Measurements from ENCODE around the gene ATP2B1.

Gene ATP2B1

DNA sequence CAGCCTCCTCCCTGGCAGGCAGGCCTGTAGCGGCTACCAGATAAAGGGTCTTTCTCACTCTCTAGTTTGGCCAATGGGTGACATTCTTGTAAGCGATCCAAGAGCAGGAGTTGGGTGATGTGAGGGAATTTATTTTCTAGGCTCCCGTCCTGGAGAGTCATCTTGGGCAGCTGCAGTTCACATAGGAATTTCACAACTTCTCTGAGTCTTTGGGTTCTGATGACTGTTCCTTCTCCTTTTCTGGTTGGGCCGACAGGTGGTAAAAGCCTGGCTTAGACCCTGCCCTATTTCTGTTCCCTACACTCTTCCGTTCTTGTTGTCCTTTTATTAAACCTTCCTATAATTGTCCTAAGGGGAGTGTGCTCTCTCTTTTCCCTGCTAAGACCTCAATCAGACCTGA is 140.2 kb downstream of the ATP2B1 start:
- no peak overlapping the region for H3K4me3 ChIP-seq (ENCODE audit: low read depth, low read length, poor library complexity, severe bottlenecking)
- no peaks in the 10 kb centered on the region for H3K27me3 ChIP-seq (ENCODE audit: insufficient read depth, low read length)
- H3K9me2 ChIP-seq (ENCODE audit: low read depth, low read length), result no peaks in the 10 kb centered on the region
- H4K20me1 ChIP-seq (ENCODE audit: insufficient read depth, low read length), result no peaks in the 10 kb centered on the region
- no peak overlapping the region for H2AFZ ChIP-seq (ENCODE audit: low read length)
- no peak overlapping the region for H3K27ac ChIP-seq (ENCODE audit: low read depth, low read length, poor library complexity, severe bottlenecking)
- TF ChIP-seq, protein P1, sequence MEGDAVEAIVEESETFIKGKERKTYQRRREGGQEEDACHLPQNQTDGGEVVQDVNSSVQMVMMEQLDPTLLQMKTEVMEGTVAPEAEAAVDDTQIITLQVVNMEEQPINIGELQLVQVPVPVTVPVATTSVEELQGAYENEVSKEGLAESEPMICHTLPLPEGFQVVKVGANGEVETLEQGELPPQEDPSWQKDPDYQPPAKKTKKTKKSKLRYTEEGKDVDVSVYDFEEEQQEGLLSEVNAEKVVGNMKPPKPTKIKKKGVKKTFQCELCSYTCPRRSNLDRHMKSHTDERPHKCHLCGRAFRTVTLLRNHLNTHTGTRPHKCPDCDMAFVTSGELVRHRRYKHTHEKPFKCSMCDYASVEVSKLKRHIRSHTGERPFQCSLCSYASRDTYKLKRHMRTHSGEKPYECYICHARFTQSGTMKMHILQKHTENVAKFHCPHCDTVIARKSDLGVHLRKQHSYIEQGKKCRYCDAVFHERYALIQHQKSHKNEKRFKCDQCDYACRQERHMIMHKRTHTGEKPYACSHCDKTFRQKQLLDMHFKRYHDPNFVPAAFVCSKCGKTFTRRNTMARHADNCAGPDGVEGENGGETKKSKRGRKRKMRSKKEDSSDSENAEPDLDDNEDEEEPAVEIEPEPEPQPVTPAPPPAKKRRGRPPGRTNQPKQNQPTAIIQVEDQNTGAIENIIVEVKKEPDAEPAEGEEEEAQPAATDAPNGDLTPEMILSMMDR (IDR thresholded peaks at IDR 0.05; ENCODE audit: low read length), result no peak
- TF ChIP-seq EZH2 (IDR thresholded peaks at IDR 0.05; ENCODE audit: borderline replicate concordance, low read length), result no peak
- H3K9ac ChIP-seq (ENCODE audit: low read length), result no peak overlapping the region
- H3K4me2 ChIP-seq (ENCODE audit: low read length), result no peak overlapping the region
- H3F3A ChIP-seq (ENCODE audit: insufficient read depth, low read length), result no peaks in the 10 kb centered on the region
- H3K79me2 ChIP-seq (ENCODE audit: insufficient read depth, low read length), result no peaks in the 10 kb centered on the region
- H3K4me1 ChIP-seq (ENCODE audit: insufficient read depth, low read length, severe bottlenecking), result no peaks in the 10 kb centered on the region
- no peaks in the 10 kb centered on the region for H3K36me3 ChIP-seq (ENCODE audit: insufficient read depth, low read length)
- no peaks in the 10 kb centered on the region for H3K9me3 ChIP-seq (ENCODE audit: low read length)

DNA sequence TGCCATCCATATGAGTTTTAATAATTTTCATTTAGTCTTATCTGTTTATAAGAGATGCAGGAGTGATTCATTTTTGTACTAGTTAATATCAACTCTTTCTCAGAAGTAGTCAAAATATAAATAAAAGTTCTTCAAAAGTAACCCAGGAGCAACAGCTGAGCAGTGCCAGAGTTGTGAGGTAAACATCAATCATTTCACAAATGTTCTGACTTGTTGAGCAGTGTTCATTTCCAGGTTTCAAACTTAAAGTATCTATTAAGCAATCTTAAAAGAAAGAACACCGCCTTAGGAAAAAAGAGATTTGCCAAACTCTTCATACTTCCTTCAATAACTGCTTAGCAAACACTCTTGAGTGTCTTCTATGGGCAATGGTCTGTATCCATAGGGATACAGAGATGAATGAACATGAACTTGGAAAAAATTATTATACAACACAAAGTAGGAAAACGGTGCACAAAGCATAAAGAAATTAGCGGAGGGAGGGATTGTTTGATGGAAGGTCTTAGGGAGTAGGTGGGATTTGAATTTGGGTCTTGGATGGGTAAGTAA is 140.9 kb downstream of the ATP2B1 start:
- Histone ChIP-seq H3K9me2 (ENCODE audit: low read depth, low read length) (no peaks in the 10 kb centered on the region), H3K79me2 (ENCODE audit: insufficient read depth, low read length) (no peaks in the 10 kb centered on the region), H4K20me1 (ENCODE audit: insufficient read depth, low read length) (no peaks in the 10 kb centered on the region), H3K27me3 (ENCODE audit: insufficient read depth, low read length) (no peaks in the 10 kb centered on the region), H3K27ac (ENCODE audit: low read depth, low read length, poor library complexity, severe bottlenecking) (no peak overlapping the region), H3K4me3 (ENCODE audit: low read depth, low read length, poor library complexity, severe bottlenecking) (no peak overlapping the region), H3K9ac (ENCODE audit: low read length) (no peak overlapping the region), H3K9me3 (ENCODE audit: low read length) (no peaks in the 10 kb centered on the region), H2AFZ (ENCODE audit: low read length) (no peak overlapping the region), H3K36me3 (ENCODE audit: insufficient read depth, low read length) (no peaks in the 10 kb centered on the region), H3F3A (ENCODE audit: insufficient read depth, low read length) (no peaks in the 10 kb centered on the region), H3K4me2 (ENCODE audit: low read length) (no peak overlapping the region), H3K4me1 (ENCODE audit: insufficient read depth, low read length, severe bottlenecking) (no peaks in the 10 kb centered on the region)
- TF ChIP-seq, protein P1 (IDR thresholded peaks at IDR 0.05; ENCODE audit: low read length), result no peak
- TF ChIP-seq EZH2 (IDR thresholded peaks at IDR 0.05; ENCODE audit: borderline replicate concordance, low read length), result no peak

DNA sequence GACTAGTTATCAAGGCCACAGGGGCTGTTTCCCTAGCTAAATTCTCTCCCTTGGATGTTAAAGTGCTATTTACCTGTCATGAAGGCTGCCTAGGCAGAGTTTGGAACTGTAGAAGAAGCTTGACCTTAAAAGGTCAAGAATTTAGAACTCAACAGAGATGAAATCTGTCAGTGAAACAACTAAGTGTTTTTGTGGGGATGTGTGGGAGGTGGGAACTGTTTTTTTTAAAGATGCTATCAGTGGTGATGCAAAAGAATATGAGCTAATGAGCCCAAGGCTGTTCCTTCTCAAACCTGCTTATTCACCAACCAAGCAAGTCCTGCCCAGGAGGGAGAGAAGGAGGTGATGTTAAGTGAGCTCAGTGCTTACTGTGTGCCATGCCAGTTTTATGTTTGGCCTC is 142.0 kb downstream of the ATP2B1 start:
- no peaks in the 10 kb centered on the region for H3F3A ChIP-seq (ENCODE audit: insufficient read depth, low read length)
- H3K27ac ChIP-seq (ENCODE audit: low read depth, low read length, poor library complexity, severe bottlenecking), result no peak overlapping the region
- no peak overlapping the region for H3K4me2 ChIP-seq (ENCODE audit: low read length)

More for the DNA sequence above, 142.0 kb downstream of the ATP2B1 start:
- no peaks in the 10 kb centered on the region for H4K20me1 ChIP-seq (ENCODE audit: insufficient read depth, low read length)
- H3K9me2 ChIP-seq (ENCODE audit: low read depth, low read length), result no peaks in the 10 kb centered on the region
- H3K27me3 ChIP-seq (ENCODE audit: insufficient read depth, low read length), result no peaks in the 10 kb centered on the region
- H3K9me3 ChIP-seq (ENCODE audit: low read length), result no peaks in the 10 kb centered on the region
- H2AFZ ChIP-seq (ENCODE audit: low read length), result no peak overlapping the region
- no peak overlapping the region for H3K4me3 ChIP-seq (ENCODE audit: low read depth, low read length, poor library complexity, severe bottlenecking)
- TF ChIP-seq, protein P1 (IDR thresholded peaks at IDR 0.05; ENCODE audit: low read length), result no peak
- no peak for TF ChIP-seq EZH2 (IDR thresholded peaks at IDR 0.05; ENCODE audit: borderline replicate concordance, low read length)
- H3K36me3 ChIP-seq (ENCODE audit: insufficient read depth, low read length), result no peaks in the 10 kb centered on the region
- no peaks in the 10 kb centered on the region for H3K79me2 ChIP-seq (ENCODE audit: insufficient read depth, low read length)
- no peaks in the 10 kb centered on the region for H3K4me1 ChIP-seq (ENCODE audit: insufficient read depth, low read length, severe bottlenecking)
- H3K9ac ChIP-seq (ENCODE audit: low read length), result no peak overlapping the region

Data from OCI-LY1 (cell line).